HepG2 (cell line): ENCODE results near the gene LYRM4.

Experiments
- DNMT3B ChIP-seq: conservative IDR thresholded peaks from 2 replicates; pipeline ENCODE4 v1.6.1; 2016; ENCODE audit warnings: missing biosample characterization, control low read depth
- GATAD2A ChIP-seq: IDR thresholded peaks from 2 replicates; pipeline ENCODE4 v1.6.1; 2016
- POLR2A ChIP-seq, 2 experiments: IDR thresholded peaks; 2 replicates each; pipeline ENCODE4 v1.6.1; 2011; ENCODE audit warnings: low read depth in 2 of 2, low read length in 2 of 2, mild to moderate bottlenecking in 1 of 2, moderate library complexity in 1 of 2; ENCODE audit not compliant: insufficient read depth in 1 of 2
- RAD21 ChIP-seq: fragments of 450-650 bp; formaldehyde crosslinking; IDR thresholded peaks from 2 replicates; pipeline ENCODE4 v1.5.0; 2020; ENCODE audit warnings: mild to moderate bottlenecking
- RNF2 ChIP-seq: fragments of 450-650 bp; conservative IDR thresholded peaks from 2 replicates; pipeline ENCODE4 v1.6.1; 2016; ENCODE audit warnings: low read depth
- SP1 ChIP-seq, 2 experiments: fragments of 450-650 bp in 1 of 2; sonication (generic) in 1 of 2; formaldehyde crosslinking in 1 of 2; IDR thresholded peaks; 2 replicates each; pipeline versions ENCODE4 v1.4.0 to v1.6.1; 2016 to 2020; ENCODE audit warnings: missing genetic modification reagents in 1 of 2
- TF ChIP-seq, protein P1 (sequence below): sonication (generic); formaldehyde crosslinking; IDR thresholded peaks from 2 replicates; pipeline ENCODE4 v1.9.0; 2021; ENCODE audit warnings: missing genetic modification reagents, borderline replicate concordance

DNA sequence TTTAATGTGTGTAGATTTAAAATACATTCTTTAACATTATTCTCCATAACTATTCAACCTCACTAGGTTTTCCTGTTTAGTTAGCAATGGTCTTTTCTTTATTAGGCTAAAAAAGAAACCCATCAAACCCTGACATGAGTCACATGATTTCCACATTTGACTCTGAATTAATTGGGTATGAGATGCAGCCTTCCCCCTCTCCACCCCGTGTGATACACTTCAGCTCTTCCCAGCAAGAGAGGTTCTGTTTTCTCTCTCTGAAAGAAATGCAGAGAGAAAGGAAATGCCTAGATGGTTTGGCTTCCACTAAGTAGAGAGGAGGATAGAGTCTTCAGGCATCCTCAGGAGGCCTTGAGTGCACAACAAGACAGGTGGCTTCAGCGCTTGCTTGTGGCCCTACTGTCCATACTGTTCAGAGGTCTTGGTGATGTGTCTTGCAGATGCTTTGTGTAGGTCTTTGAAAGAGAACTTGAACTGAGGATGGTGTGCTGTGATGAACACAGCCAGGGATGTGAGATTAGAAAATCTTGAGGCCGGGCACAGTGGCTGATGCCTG is 17.9 kb upstream of the LYRM4 start:
- TF ChIP-seq RNF2 (no peak), POLR2A (IDR thresholded peaks at IDR 0.05; ENCODE audit: insufficient read depth in 1 of 2, low read depth in 2 of 2, low read length in 2 of 2) (no peak), GATAD2A (no peak), RAD21 (CRISPR knock-in tag) (no peak), SP1 (IDR thresholded peaks at IDR 0.05) (no peak), SP1 (CRISPR knock-in tag; IDR thresholded peaks at IDR 0.05) (no peak), DNMT3B (CRISPR knock-in tag) (no peak)
- TF ChIP-seq, protein P1, sequence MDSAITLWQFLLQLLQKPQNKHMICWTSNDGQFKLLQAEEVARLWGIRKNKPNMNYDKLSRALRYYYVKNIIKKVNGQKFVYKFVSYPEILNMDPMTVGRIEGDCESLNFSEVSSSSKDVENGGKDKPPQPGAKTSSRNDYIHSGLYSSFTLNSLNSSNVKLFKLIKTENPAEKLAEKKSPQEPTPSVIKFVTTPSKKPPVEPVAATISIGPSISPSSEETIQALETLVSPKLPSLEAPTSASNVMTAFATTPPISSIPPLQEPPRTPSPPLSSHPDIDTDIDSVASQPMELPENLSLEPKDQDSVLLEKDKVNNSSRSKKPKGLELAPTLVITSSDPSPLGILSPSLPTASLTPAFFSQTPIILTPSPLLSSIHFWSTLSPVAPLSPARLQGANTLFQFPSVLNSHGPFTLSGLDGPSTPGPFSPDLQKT (CRISPR knock-in tag) = no peak
